Measurements from ENCODE around the gene HOGA1.

GRCh38 chr10:97587183-97587582 lies 3.0 kb downstream of the HOGA1 start:
- TF ChIP-seq CTCF (IDR thresholded peaks at IDR 0.05; ENCODE audit: low read length) (no peak), EZH2 (optimal IDR thresholded peaks at IDR 0.05; ENCODE audit: low read depth, low read length) (no peak), EZH2phosphoT487 (IDR thresholded peaks at IDR 0.05; ENCODE audit: low read length) (no peak)
